D721Med (cell line): ENCODE data around the gene HMGA1.

Experiments used
- DNase-seq: peaks from one replicate; pipeline ENCODE4 v3.0.0; 2011; ENCODE audit warnings: low spot score; ENCODE audit not compliant: insufficient read length
- FAIRE-seq: peaks from 2 replicates; lab custom pipeline; 2011; peaks lifted over from hg19 to GRCh38; lab: Jason Lieb, UNC
- CTCF ChIP-seq: IDR thresholded peaks from 2 replicates; pipeline ENCODE4 v1.5.1; 2012; ENCODE audit warnings: mild to moderate bottlenecking, control low read depth; ENCODE audit not compliant: insufficient read depth; ENCODE audit errors: missing control alignments

HMGA1 gene

DNA sequence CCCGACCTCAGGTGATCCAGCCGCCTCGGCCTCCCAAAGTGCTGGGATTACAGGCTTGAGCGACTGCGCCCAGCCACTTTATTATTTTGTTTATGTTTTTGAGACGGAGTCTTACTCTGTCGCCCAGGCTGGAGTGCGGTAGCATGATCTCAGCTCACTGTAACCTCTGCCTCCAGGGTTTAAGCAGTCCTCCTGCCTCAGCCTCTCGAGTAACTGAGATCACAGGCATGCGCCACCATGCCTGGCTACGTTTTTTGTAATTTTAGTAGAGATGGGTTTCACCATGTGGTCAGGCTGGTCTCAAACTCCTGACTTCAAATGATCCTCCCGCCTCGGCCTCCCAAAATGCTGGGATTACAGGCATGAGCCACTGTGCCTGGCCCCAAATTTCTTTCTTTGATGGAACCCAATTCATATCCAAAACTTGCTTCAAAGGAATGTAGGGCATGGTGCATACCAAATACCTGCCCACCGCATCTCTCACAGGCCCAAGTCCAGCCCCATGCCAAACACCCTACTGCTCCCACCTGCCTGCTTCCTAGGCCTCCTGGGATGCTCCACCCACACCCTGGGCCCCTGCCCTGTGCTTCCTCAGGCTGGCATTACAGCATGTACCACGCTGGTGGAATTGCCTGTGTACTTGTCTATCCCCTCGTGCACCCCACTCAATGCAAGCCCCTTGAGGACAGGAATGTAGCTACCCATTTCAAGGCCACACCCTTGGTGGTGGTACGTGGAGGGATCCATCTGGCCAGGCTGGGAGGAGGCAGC lies 4.9 kb upstream of the HMGA1 start:
- DNase-seq, result no peak
- no peak for FAIRE-seq
- TF ChIP-seq CTCF, result no peak

- DNase-seq (no peak), FAIRE-seq (no peak)
- no peak for TF ChIP-seq CTCF
These were observed 3.8 kb upstream of the HMGA1 start for GRCh38 chr6:34232901-34233300.

DNA sequence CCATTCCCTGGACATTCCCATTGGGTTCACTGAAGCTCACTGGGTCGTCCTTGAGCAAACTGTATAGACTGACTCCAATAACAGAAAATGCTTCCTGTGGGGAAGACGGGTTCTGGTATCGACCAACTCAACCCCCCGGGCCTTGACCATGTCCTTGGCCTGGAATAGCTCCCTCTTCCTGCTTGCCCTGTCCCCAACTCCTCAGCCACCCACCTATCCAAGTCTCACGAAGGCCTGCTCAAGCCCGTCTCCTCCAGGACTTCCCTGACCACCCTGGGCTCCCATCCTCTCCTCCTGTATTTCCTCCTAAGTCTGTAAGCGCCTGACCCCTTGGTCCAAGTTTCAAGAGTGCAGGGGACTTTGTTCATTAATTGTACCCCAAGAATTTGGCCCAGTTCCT lies 2.8 kb upstream of the HMGA1 start:
- DNase-seq (no peak), FAIRE-seq (no peak)
- TF ChIP-seq CTCF, result no peak

DNA sequence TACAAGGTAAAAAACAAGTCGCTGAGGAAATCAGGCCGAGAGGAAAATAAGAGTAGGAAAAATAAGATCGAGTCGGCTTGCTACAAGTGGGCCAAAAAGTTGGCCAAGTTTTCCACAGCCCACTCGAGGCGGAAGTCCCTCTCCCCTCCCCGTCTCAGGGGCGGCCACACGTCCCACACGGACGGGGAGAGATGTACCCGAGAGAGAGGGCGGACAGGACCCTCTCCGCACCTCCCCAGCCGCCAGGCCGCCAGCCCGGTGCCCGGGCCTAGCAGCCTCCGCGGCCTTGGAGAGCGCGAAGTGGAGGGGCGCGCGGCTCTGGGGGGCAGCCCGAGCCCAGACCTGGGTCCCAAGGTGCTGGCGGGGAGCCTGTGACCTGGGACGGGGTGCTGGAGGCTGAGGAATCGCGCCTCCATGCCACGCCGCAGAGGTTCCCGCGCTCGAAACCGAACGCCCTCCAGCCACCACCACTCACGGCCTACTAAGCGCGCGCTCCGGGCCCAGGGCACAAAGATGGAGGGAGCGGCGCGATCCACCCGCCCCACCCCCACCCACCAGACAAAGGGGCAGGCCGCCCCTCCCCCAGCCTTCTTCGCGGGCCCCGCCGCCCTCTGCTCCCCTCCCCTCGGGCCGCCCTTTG lies 1.9 kb upstream of the HMGA1 start:
- no peak for TF ChIP-seq CTCF
- FAIRE-seq (no peak), DNase-seq (no peak)

DNA sequence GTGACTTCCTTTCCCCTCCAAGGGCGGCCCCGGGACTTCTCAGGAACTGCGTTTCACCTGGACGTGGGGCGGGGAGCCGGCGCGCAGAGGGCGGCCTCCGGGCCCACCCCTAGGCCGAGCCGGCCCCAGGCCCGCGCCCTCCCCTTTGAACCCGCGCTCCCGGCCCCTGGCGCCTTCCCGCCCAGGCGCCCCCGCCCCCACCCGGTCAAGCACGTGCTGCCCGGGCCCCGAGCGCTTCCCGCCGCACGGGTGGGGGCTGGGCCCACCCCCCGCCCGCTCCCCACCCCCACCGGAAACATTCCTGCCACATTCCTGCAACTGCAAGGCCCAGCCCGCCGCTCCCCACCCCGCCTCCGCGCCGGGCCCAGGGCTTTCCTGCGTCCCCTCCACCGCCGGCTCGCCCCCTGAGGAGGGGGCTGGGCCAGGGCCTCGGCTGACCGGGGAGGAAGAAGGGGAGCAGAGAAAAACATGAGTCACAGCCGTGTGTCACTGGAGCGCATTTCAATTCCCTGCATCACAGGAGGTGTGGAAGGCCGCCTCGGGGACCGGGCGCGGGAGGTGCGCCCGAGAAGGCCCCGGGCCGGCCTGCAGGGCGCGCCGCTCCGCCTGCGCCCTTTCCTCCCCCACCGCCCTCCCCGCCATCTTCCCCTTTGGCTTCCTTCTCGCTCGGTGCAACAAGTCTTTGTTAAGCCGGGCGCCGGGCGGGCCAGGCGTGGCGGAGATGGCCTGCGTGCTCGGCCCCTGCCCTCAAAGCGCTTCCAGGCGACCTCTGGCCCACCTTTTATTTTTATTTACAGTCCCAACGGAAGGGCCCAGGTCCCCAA lies 1.2 kb upstream of the HMGA1 start:
- FAIRE-seq (no peak), DNase-seq (no peak)
- no peak for TF ChIP-seq CTCF

DNA sequence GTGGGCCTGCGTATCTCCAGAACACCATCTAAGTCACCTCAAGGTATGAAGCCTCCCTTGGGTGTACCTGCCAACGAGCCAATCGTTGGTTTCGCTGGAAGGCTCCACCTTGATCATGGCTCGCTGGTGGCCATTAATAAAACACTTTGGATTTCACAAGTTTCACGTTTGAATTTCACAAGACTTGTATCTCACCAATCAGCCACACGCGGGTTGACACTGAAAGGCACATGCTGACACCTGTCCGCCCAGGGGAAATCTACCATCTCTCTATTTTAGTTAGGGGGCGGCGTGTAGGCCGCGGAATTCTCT lies 586 bp upstream of the HMGA1 start:
- DNase-seq (no peak), FAIRE-seq (no peak)
- no peak for TF ChIP-seq CTCF
